ENCODE data around the gene ARID1A. TPM values are rescaled to one million over a fixed set of nuclear protein-coding genes. Genes with fewer than 3 reads are reported as not detected.
A peak's percentile ranks its signal among the peaks of the same experiment; 100 is the strongest.

Gene ARID1A
- polyA plus RNA-seq, 2 of the 4 experiments (the other 2 are of a cell fraction) = 17.4 to 21.4 TPM

GRCh38 chr1:26829184-26829911, 133.5 kb downstream of the ARID1A start (continued):
- TF ChIP-seq BCL3 (IDR thresholded peaks at IDR 0.05) (no peak), HDAC2 (IDR thresholded peaks at IDR 0.05) (no peak), CEBPB (IDR thresholded peaks at IDR 0.05) (no peak)
- TF ChIP-seq, protein P1, sequence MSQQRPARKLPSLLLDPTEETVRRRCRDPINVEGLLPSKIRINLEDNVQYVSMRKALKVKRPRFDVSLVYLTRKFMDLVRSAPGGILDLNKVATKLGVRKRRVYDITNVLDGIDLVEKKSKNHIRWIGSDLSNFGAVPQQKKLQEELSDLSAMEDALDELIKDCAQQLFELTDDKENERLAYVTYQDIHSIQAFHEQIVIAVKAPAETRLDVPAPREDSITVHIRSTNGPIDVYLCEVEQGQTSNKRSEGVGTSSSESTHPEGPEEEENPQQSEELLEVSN (IDR thresholded peaks at IDR 0.05; ENCODE audit: borderline replicate concordance, low read depth) = no peak

- no peak for FAIRE-seq
- CTCF ChIA-PET = interaction anchor here (1.4 to 2.0 kb wide), 2 partner anchors 11 to 14 kb away, joined by 4 to 5 read pairs; no protein-coding TSS in a partner anchor
These were observed 135.2 kb downstream of the ARID1A start for GRCh38 chr1:26831059-26831458.

More at GRCh38 chr1:26831059-26831458, 135.2 kb downstream of the ARID1A start:
- no peak for DNase-seq (ENCODE audit: low read depth in 1 of 2, low spot score in 1 of 2)
- Histone ChIP-seq H3K27ac (0 out of 6 replicates have a peak overlapping the region, but pooled peaks of 1 of the 2 experiments have one; percentile 43), H3K9me3 (no peaks in the 10 kb centered on the region), H3K4me1 (peaks cover 24% of the 10 kb centered on the region), H3K4me3 (no peak overlapping the region), H3K4me2 (peak overlapping the region; percentile 22; the same call in 1 of the 3 replicates)
- ATAC-seq = no peak
- POLR2A ChIA-PET = no interaction called here
- WGBS (ENCODE audit: missing lambda C conversion rate) = 92% methylated on average over 3 of the region's 3 CpGs
- TF ChIP-seq BCL3 (IDR thresholded peaks at IDR 0.05) (no peak), CHD2 (IDR thresholded peaks at IDR 0.05; ENCODE audit: low read length, partially characterized antibody) (no peak), SMC3 (IDR thresholded peaks at IDR 0.05) (no peak), POLR2A (IDR thresholded peaks at IDR 0.05; ENCODE audit: low read length) (no peak), ZFP36 (IDR thresholded peaks at IDR 0.05; ENCODE audit: borderline replicate concordance, partially characterized antibody) (no peak), MAX (IDR thresholded peaks at IDR 0.05) (no peak), KDM1A (IDR thresholded peaks at IDR 0.05; ENCODE audit: low read depth) (no peak), CBX2 (IDR thresholded peaks at IDR 0.05; ENCODE audit: borderline replicate concordance, low read depth) (no peak), CHD4 (IDR thresholded peaks at IDR 0.05; ENCODE audit: borderline replicate concordance) (no peak), NPAS2 (CRISPR knock-in tag; IDR thresholded peaks at IDR 0.05; ENCODE audit: borderline replicate concordance) (no peak), EP300 (IDR thresholded peaks at IDR 0.05) (no peak), FOXS1 (CRISPR knock-in tag; IDR thresholded peaks at IDR 0.05) (no peak), NFE2L2 (conservative IDR thresholded peaks at IDR 0.05; ENCODE audit: low read length) (no peak), ZSCAN20 (CRISPR knock-in tag; IDR thresholded peaks at IDR 0.05) (no peak), CBX8 (IDR thresholded peaks at IDR 0.05) (no peak), JUNB (IDR thresholded peaks at IDR 0.05) (no peak)
- TF ChIP-seq, protein P2, sequence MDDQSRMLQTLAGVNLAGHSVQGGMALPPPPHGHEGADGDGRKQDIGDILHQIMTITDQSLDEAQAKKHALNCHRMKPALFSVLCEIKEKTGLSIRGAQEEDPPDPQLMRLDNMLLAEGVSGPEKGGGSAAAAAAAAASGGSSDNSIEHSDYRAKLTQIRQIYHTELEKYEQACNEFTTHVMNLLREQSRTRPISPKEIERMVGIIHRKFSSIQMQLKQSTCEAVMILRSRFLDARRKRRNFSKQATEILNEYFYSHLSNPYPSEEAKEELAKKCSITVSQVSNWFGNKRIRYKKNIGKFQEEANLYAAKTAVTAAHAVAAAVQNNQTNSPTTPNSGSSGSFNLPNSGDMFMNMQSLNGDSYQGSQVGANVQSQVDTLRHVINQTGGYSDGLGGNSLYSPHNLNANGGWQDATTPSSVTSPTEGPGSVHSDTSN (IDR thresholded peaks at IDR 0.05) = no peak

Small RNA genes within 50 kb of the gene (small RNA-seq; reads per million reads assigned to genes)
- gene AL627082.1 = 0 reads per million in 6 experiments
- 0 reads per million in 6 experiments for gene RN7SL165P

Other genes starting within 250 kb of the ARID1A start
- gene HMGN2, start 223.6 kb upstream of the ARID1A start, polyA plus RNA-seq (2011; rRNA removed) = 146 and 181 TPM in 2 replicates
- gene HMGN2, start 223.6 kb upstream of the ARID1A start, polyA plus RNA-seq (2017; fragmentation: RNase III; extraction: RNeasy Plus Mini Kit Qiagen cat#74134 plus additional on column Dnase treatment) = 290 to 380 TPM (median 310 TPM) in 3 replicates
- 9.8 and 11.8 TPM in 2 replicates for gene RPS6KA1, start 166.3 kb upstream of the ARID1A start, polyA plus RNA-seq (2011; rRNA removed)
- 12.4 to 14.1 TPM (median 12.7 TPM) in 3 replicates for gene RPS6KA1, start 166.3 kb upstream of the ARID1A start, polyA plus RNA-seq (2017; fragmentation: RNase III; extraction: RNeasy Plus Mini Kit Qiagen cat#74134 plus additional on column Dnase treatment)
- 16.2 and 21.7 TPM in 2 replicates for gene PIGV, start 91.9 kb downstream of the ARID1A start, polyA plus RNA-seq (2011; rRNA removed)
- 6.1 to 7.0 TPM (median 6.6 TPM) in 3 replicates for gene PIGV, start 91.9 kb downstream of the ARID1A start, polyA plus RNA-seq (2017; fragmentation: RNase III; extraction: RNeasy Plus Mini Kit Qiagen cat#74134 plus additional on column Dnase treatment)
- 20.0 and 27.0 TPM in 2 replicates for gene ZDHHC18, start 130.7 kb downstream of the ARID1A start, polyA plus RNA-seq (2011; rRNA removed)
- gene ZDHHC18, start 130.7 kb downstream of the ARID1A start, polyA plus RNA-seq (2017; fragmentation: RNase III; extraction: RNeasy Plus Mini Kit Qiagen cat#74134 plus additional on column Dnase treatment) = 15.0 to 16.2 TPM (median 15.7 TPM) in 3 replicates
- gene SFN, start 167.1 kb downstream of the ARID1A start, polyA plus RNA-seq (2011; rRNA removed) = 31.0 and 39.8 TPM in 2 replicates
- gene SFN, start 167.1 kb downstream of the ARID1A start, polyA plus RNA-seq (2017; fragmentation: RNase III; extraction: RNeasy Plus Mini Kit Qiagen cat#74134 plus additional on column Dnase treatment) = 114 to 150 TPM (median 141 TPM) in 3 replicates
- gene GPN2, start 194.3 kb downstream of the ARID1A start, polyA plus RNA-seq (2011; rRNA removed) = 18.1 and 23.6 TPM in 2 replicates
- 16.9 to 18.3 TPM (median 18.1 TPM) in 3 replicates for gene GPN2, start 194.3 kb downstream of the ARID1A start, polyA plus RNA-seq (2017; fragmentation: RNase III; extraction: RNeasy Plus Mini Kit Qiagen cat#74134 plus additional on column Dnase treatment)
- gene GPATCH3, start 204.5 kb downstream of the ARID1A start, polyA plus RNA-seq (2011; rRNA removed) = 4.9 and 5.4 TPM in 2 replicates
- gene GPATCH3, start 204.5 kb downstream of the ARID1A start, polyA plus RNA-seq (2017; fragmentation: RNase III; extraction: RNeasy Plus Mini Kit Qiagen cat#74134 plus additional on column Dnase treatment) = 7.0 to 8.7 TPM (median 8.3 TPM) in 3 replicates
- gene NR0B2, start 218.0 kb downstream of the ARID1A start, polyA plus RNA-seq (2011; rRNA removed) = not detected in 2 replicates
- gene NR0B2, start 218.0 kb downstream of the ARID1A start, polyA plus RNA-seq (2017; fragmentation: RNase III; extraction: RNeasy Plus Mini Kit Qiagen cat#74134 plus additional on column Dnase treatment) = not detected in 3 replicates
- gene NUDC, start 225.7 kb downstream of the ARID1A start, polyA plus RNA-seq (2011; rRNA removed) = 54.8 and 79.0 TPM in 2 replicates
- gene NUDC, start 225.7 kb downstream of the ARID1A start, polyA plus RNA-seq (2017; fragmentation: RNase III; extraction: RNeasy Plus Mini Kit Qiagen cat#74134 plus additional on column Dnase treatment) = 133 to 150 TPM (median 134 TPM) in 3 replicates